Measurements from ENCODE around the gene PTPMT1.
"Not testable (repeated sequence)": the region's sequence is repeated elsewhere in the genome, so short reads cannot be mapped to it uniquely, and the experiment has no call there.

Gene PTPMT1

GRCh38 chr11:47538741-47539565 is 26.4 kb upstream of the PTPMT1 start:
- no peak for DNase-seq

GRCh38 chr11:47539681-47540039 is 25.7 kb upstream of the PTPMT1 start:
- no peak for DNase-seq

DNA sequence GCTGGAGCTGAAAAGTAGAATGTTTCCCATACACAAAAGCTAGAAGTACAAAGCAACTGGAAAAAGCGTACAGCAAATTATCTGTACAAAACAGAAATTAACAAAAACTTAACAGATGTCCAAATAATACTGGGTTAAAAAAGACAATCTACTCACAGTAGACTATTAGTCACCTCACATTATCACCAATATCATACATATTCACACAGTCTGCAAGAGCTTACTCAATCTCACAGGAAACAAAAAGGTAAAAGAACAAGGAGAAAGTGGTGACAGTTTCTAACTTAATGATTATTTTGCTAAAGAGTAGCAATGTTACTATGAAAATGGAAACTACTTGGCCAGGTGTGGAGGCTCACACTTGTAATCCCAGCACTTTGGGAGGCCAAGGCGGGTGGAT is 24.3 kb upstream of the PTPMT1 start:
- DNase-seq, result no peak

DNA sequence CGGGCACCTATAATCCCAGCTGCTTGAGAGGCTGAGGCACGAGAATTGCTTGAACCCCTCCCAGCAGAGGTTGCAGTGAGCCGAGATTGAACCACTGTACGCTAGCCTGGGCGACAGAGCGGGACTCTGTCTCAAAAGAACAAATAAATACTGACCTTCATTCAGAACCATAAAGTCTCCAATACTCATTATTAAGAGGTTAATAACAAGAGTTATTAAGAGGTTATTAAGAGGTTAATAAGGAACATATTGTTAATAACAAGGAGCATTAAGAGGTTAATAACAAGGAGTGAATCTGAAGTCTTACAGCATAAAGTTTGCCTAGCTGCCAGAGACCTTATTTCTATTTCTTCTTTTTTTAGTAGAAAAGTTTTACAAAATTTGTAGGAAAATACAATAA is 20.1 kb upstream of the PTPMT1 start:
- no peak for DNase-seq

GRCh38 chr11:47546274-47546673 is 19.1 kb upstream of the PTPMT1 start:
- DNase-seq, result not testable (repeated sequence)

GRCh38 chr11:47550288-47551047 is 14.9 kb upstream of the PTPMT1 start:
- no peak for DNase-seq

DNA sequence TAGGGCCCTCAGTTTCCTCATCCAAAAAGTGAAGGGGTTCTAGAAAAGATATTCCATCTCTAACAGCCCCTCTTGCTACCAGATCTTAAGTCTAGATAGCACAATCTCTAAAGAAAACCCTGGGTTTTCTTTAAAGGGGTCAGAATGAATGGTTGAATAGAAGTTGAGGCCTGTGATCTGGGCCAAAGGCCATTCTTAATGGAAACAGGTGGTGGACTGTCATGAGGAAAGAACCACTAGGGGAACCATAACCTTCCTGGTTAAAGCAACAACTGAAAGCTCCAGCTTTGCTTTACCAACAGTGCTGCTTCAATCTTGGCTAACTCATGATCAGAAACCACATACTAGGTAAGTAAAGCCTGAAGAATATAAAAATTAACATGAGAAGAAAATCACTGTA is 14.3 kb upstream of the PTPMT1 start:
- DNase-seq, result no peak

- DNase-seq, result peak; percentile 74
Observed at GRCh38 chr11:47552056-47552565, 13.3 kb upstream of the PTPMT1 start.

DNA sequence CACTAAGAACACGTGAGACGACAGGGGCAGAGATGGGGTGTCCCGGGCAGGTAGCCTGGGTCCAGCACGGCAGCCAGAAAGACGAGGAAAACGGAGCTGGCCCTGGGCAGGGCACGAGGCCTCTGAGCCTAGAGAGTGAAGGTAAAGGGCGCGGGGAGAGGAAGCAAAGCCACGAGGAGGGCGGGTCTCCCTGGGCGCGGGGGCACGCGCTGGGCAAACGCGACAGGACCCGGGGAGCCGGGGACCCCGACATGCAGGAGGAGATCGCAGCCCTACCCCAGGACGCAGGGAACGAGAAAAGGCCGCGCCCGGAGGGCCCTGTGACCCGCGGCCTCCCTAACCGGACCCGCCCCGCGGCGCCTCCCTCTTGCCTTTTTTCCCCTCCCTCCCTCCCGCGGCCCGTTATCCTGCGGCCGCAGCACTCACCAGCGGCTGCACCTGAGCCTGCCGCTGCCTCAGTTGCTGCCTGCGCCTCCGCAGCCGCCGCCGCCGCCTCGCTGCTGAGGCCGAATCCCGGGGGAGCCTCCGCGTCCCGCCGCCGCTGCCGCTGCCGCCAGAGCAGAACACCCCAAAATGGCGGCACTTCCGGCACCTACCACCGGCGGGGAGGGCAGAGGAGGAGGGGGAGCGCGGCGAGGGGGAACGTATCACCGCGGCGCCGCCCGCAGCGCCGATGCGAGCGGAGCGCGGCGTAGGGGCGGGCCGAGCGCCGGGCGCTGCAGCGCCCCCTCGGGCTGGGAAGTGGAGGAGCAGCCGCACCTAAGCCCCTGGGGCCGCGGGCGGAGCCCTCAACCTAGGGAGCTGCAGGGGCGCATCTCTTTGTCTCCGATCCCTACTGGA is 12.6 kb upstream of the PTPMT1 start, which contains the start of gene CELF1:
Gene CELF1, minus strand, starts transcription at position 567 of the 840 bp plus-strand sequence. CDS start 53,609 bp downstream, outside the sequence.
- peak; percentile 94 for DNase-seq

GRCh38 chr11:47553406-47553743 is 12.0 kb upstream of the PTPMT1 start:
- no peak for DNase-seq

GRCh38 chr11:47557004-47557403 is 8.4 kb upstream of the PTPMT1 start:
- DNase-seq, result not testable (repeated sequence)

GRCh38 chr11:47558695-47559094 is 6.7 kb upstream of the PTPMT1 start:
- no peak for DNase-seq

- no peak for DNase-seq
Observed at GRCh38 chr11:47560426-47560825, 5.0 kb upstream of the PTPMT1 start.

GRCh38 chr11:47562393-47562792 is 3.0 kb upstream of the PTPMT1 start:
- DNase-seq, result not testable (repeated sequence)

- not testable (repeated sequence) for DNase-seq
Observed at GRCh38 chr11:47564366-47564765, 1.0 kb upstream of the PTPMT1 start.

GRCh38 chr11:47564933-47565339 is 463 bp upstream of the PTPMT1 start:
- no peak for DNase-seq

DNA sequence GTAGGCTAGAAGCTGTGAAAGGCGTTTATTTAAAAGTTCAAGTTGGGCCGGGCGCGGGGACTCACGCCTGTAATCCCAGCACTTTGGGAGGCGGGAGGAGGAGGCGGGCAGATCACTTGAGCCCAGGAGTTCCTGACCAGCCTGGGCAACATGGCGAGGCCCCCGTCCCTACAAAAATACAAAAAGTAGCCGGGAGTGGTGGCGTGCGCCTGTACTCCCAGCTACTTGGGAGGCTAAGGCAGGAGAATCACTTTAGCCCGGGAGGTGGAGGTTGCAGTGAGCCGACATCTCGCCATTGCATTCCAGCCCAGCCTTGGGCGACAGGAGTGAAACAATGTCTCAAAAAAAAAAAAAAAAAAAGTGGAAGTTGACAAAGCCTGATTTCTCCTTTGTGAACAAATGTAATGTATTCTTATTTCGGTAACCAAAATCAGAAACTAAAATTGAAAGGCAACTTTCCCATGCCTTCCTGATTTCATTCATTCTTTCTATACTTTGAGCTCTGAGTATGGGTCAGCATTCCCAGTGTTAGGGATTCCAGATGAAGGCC is 825 bp downstream of the PTPMT1 start:
- DNase-seq, result no peak

GRCh38 chr11:47569646-47570045 is 4.2 kb downstream of the PTPMT1 start:
- no peak for DNase-seq

- DNase-seq, result no peak
Observed at GRCh38 chr11:47570651-47571356, 5.4 kb downstream of the PTPMT1 start.

DNA sequence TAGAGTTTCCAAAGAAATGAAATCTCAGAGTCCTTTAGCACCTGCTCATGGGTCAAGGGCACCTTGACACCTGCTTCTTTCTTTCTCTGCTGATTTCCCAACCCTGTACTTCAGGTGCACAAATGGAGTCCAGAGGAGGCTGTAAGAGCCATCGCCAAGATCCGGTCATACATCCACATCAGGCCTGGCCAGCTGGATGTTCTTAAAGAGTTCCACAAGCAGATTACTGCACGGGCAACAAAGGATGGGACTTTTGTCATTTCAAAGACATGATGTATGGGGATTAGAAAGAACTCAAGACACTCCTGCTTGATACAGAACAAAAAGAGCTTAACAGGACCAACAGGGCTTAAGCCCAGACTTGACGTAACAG is 5.9 kb downstream of the PTPMT1 start:
- DNase-seq, result no peak

- no peak for DNase-seq
Observed at GRCh38 chr11:47571895-47572294, 6.5 kb downstream of the PTPMT1 start.
